A673 (cell line): ENCODE measurements around the gene GPR89B. TPM values are rescaled to one million over a fixed set of nuclear protein-coding genes. Genes with fewer than 3 reads are reported as not detected.
"Not testable (repeated sequence)": the region's sequence is repeated elsewhere in the genome, so short reads cannot be mapped to it uniquely, and the experiment has no call there.

Source experiments
- BruUV-seq: library from RNA; stranded (reverse); fragments of 400-500 nt; replicated peaks from 2 replicates; lab custom pipeline; 2021; lab: Mats Ljungman, UMichigan
- CTCF ChIA-PET: fragments of 300-600 bp; sonication (Branson Sonifier 250); formaldehyde crosslinking; loops from one replicate; lab custom pipeline; 2022; ENCODE audit warnings: antibody characterized with exemption; lab: Charles Lee
- POLR2A ChIA-PET: fragments of 300-600 bp; sonication (Branson Sonifier 250); formaldehyde crosslinking; loops from one replicate; lab custom pipeline; 2022; ENCODE audit warnings: antibody characterized with exemption; ENCODE audit not compliant: low non-redundant PET; lab: Charles Lee
- DNase-seq: peaks from one replicate; pipeline ENCODE4 v3.0.0-alpha.2; 2015; ENCODE audit warnings: low spot score
- H3K27ac ChIP-seq: fragments of 200-600 bp; sonication (generic); 2 replicates; pipeline ENCODE4 v1.5.1; 2016; ENCODE audit warnings: mixed run types, low read depth, mild to moderate bottlenecking, mixed read lengths, antibody characterized with exemption, low read length; ENCODE audit not compliant: poor library complexity, severe bottlenecking
- H3K27me3 ChIP-seq: fragments of 200-600 bp; sonication (generic); replicated peaks from 2 replicates; pipeline ENCODE4 v1.6.1; 2017; ENCODE audit warnings: mixed run types, low read depth, mild to moderate bottlenecking, mixed read lengths, antibody characterized with exemption, low read length; ENCODE audit not compliant: insufficient read depth, poor library complexity
- H3K36me3 ChIP-seq: fragments of 200-600 bp; sonication (generic); 2 replicates; pipeline ENCODE4 v1.6.1; 2016; ENCODE audit warnings: mixed run types, mild to moderate bottlenecking, mixed read lengths, antibody characterized with exemption, low read length; ENCODE audit not compliant: insufficient read depth, poor library complexity, severe bottlenecking
- H3K4me1 ChIP-seq: fragments of 200-600 bp; sonication (generic); 2 replicates; pipeline ENCODE4 v1.6.1; 2017; ENCODE audit warnings: mixed run types, mild to moderate bottlenecking, mixed read lengths, antibody characterized with exemption, low read length; ENCODE audit not compliant: insufficient read depth, poor library complexity, severe bottlenecking
- H3K4me3 ChIP-seq: fragments of 200-600 bp; sonication (generic); 2 replicates; pipeline ENCODE4 v1.5.1; 2016; ENCODE audit warnings: low read depth, mixed run types, mild to moderate bottlenecking, mixed read lengths, low read length; ENCODE audit not compliant: poor library complexity, severe bottlenecking
- H3K9me3 ChIP-seq: fragments of 200-600 bp; sonication (generic); 2 replicates; pipeline ENCODE4 v1.6.1; 2016; ENCODE audit warnings: mixed run types, low read depth, mild to moderate bottlenecking, mixed read lengths, antibody characterized with exemption, low read length; ENCODE audit not compliant: poor library complexity, severe bottlenecking
- intact Hi-C: fragments of 100-400 bp; cut with micrococcal nuclease; formaldehyde crosslinking; loops from one replicate; pipeline ENCODE4 v1.10.0; 2022; ENCODE audit not compliant: unreplicated experiment
- total RNA-seq: library from RNA; stranded (reverse); gene quantifications from 2 replicates; pipeline ENCODE4 v1.2.3, GENCODE V29; 2021

Gene GPR89B
- total RNA-seq, 1 experiment from 2014 or later: 11.5 TPM

GRCh38 chr1:147985374-147985773 lies 57.2 kb downstream of the GPR89B start:
- H3K27me3 ChIP-seq, POLR2A ChIA-PET, CTCF ChIA-PET, intact Hi-C loops, DNase-seq, H3K9me3 ChIP-seq, H3K27ac ChIP-seq, H3K4me1 ChIP-seq, H3K36me3 ChIP-seq, H3K4me3 ChIP-seq, BruUV-seq: not testable (repeated sequence)

- BruUV-seq, DNase-seq, H3K4me3 ChIP-seq, H3K4me1 ChIP-seq, H3K27me3 ChIP-seq, intact Hi-C loops, POLR2A ChIA-PET, H3K27ac ChIP-seq, CTCF ChIA-PET, H3K9me3 ChIP-seq, H3K36me3 ChIP-seq: not testable (repeated sequence)
Observed at GRCh38 chr1:147987893-147988292, 59.7 kb downstream of the GPR89B start.

- H3K27ac ChIP-seq, H3K27me3 ChIP-seq, H3K9me3 ChIP-seq, intact Hi-C loops, POLR2A ChIA-PET, CTCF ChIA-PET, DNase-seq, H3K4me3 ChIP-seq, BruUV-seq, H3K36me3 ChIP-seq, H3K4me1 ChIP-seq: not testable (repeated sequence)
Observed at GRCh38 chr1:147992916-147993315, 64.7 kb downstream of the GPR89B start.

- POLR2A ChIA-PET, DNase-seq, H3K4me1 ChIP-seq, H3K27ac ChIP-seq, H3K9me3 ChIP-seq, BruUV-seq, intact Hi-C loops, H3K4me3 ChIP-seq, CTCF ChIA-PET, H3K36me3 ChIP-seq, H3K27me3 ChIP-seq: not testable (repeated sequence)
Observed at GRCh38 chr1:147993400-147993799, 65.2 kb downstream of the GPR89B start.

- H3K4me1 ChIP-seq, BruUV-seq, POLR2A ChIA-PET, H3K36me3 ChIP-seq, H3K27ac ChIP-seq, CTCF ChIA-PET, H3K27me3 ChIP-seq, intact Hi-C loops, DNase-seq, H3K9me3 ChIP-seq, H3K4me3 ChIP-seq: not testable (repeated sequence)
Observed at GRCh38 chr1:147993825-147994615, 65.8 kb downstream of the GPR89B start.

- H3K4me1 ChIP-seq, H3K27me3 ChIP-seq, H3K9me3 ChIP-seq, BruUV-seq, H3K36me3 ChIP-seq, POLR2A ChIA-PET, H3K4me3 ChIP-seq, intact Hi-C loops, CTCF ChIA-PET, DNase-seq, H3K27ac ChIP-seq: not testable (repeated sequence)
Observed at GRCh38 chr1:147996088-147996487, 67.9 kb downstream of the GPR89B start.

- H3K9me3 ChIP-seq, CTCF ChIA-PET, H3K27me3 ChIP-seq, H3K36me3 ChIP-seq, H3K27ac ChIP-seq, H3K4me1 ChIP-seq, intact Hi-C loops, DNase-seq, BruUV-seq, H3K4me3 ChIP-seq, POLR2A ChIA-PET: not testable (repeated sequence)
Observed at GRCh38 chr1:148007724-148008123, 79.5 kb downstream of the GPR89B start.
